H1 (cell line): Measurements from ENCODE around the gene ERH. TPM values are rescaled to one million over a fixed set of nuclear protein-coding genes. Genes with fewer than 3 reads are reported as not detected.

ENCODE experiments used
- CTCF ChIA-PET: fragments of 300-600 bp; sonication (Branson Sonifier 250); formaldehyde crosslinking; loops from one replicate; lab custom pipeline; 2021; ENCODE audit not compliant: partially characterized antibody; lab: Charles Lee
- POLR2A ChIA-PET: fragments of 300-600 bp; sonication (Branson Sonifier 250); formaldehyde crosslinking; loops from one replicate; lab custom pipeline; 2021; ENCODE audit warnings: inconsistent platforms; ENCODE audit not compliant: partially characterized antibody; lab: Charles Lee
- DNase-seq, 2 experiments: peaks; one replicate each; pipeline versions ENCODE4 v3.0.0 to v3.0.0-alpha.2; 2010 to 2022; ENCODE audit warnings: low spot score in 2 of 2, low read depth in 1 of 2, mixed read lengths in 1 of 2
- FAIRE-seq: peaks from 2 replicates; lab custom pipeline; 2011; peaks lifted over from hg19 to GRCh38; lab: Jason Lieb, UNC
- H2AFZ ChIP-seq: 2 replicates; pipeline ENCODE4 v1.8.1; 2012; ENCODE audit warnings: low read length, inconsistent platforms
- H2AK5ac ChIP-seq: 2 replicates; pipeline ENCODE4 v1.6.1; 2013; ENCODE audit warnings: low read depth, low read length
- H2BK120ac ChIP-seq: replicated peaks from 2 replicates; pipeline ENCODE3; 2013; ENCODE audit warnings: low read depth, low read length, inconsistent platforms
- H2BK12ac ChIP-seq: 2 replicates; pipeline ENCODE4 v1.6.1; 2013; ENCODE audit warnings: low read depth, low read length
- H2BK15ac ChIP-seq: 2 replicates; pipeline ENCODE4 v1.6.1; 2013; ENCODE audit warnings: low read length
- H2BK20ac ChIP-seq: 2 replicates; pipeline ENCODE4 v1.6.1; 2013; ENCODE audit warnings: low read length
- H2BK5ac ChIP-seq: 2 replicates; pipeline ENCODE4 v1.6.1; 2013; ENCODE audit warnings: low read depth, low read length
- H3K14ac ChIP-seq: 2 replicates; pipeline ENCODE4 v1.6.1; 2013; ENCODE audit warnings: inconsistent platforms; ENCODE audit not compliant: insufficient read length
- H3K18ac ChIP-seq: 2 replicates; pipeline ENCODE4 v1.6.1; 2013; ENCODE audit warnings: low read length; ENCODE audit errors: extremely low read depth
- H3K23ac ChIP-seq: 2 replicates; pipeline ENCODE4 v1.6.1; 2013; ENCODE audit warnings: inconsistent platforms; ENCODE audit not compliant: insufficient read length
- H3K23me2 ChIP-seq: 2 replicates; pipeline ENCODE4 v1.6.1; 2013; ENCODE audit warnings: low read depth, low read length
- H3K27ac ChIP-seq: 2 replicates; pipeline ENCODE4 v1.6.1; 2011; ENCODE audit warnings: low read depth, low read length, inconsistent platforms
- H3K27me3 ChIP-seq, 4 experiments: replicated peaks in 1 of 4; 1 replicate in 1 of 4; 2 replicates in 3 of 4; pipeline versions ENCODE4 v1.6.1 to v1.8.1; 2011 to 2013; ENCODE audit warnings: low read length in 3 of 4, mild to moderate bottlenecking in 3 of 4, inconsistent platforms in 2 of 4, mixed read lengths in 2 of 4, moderate library complexity in 1 of 4; ENCODE audit not compliant: control insufficient read depth in 3 of 4, insufficient read depth in 3 of 4; ENCODE audit errors: extremely low read depth in 1 of 4
- H3K36me3 ChIP-seq, 4 experiments: 2 replicates each; pipeline versions ENCODE4 v1.6.1 to v1.8.1; 2011 to 2013; ENCODE audit warnings: mild to moderate bottlenecking in 4 of 4, low read length in 3 of 4, moderate library complexity in 2 of 4, control low read depth in 1 of 4, inconsistent platforms in 1 of 4; ENCODE audit not compliant: insufficient read depth in 4 of 4, control insufficient read depth in 2 of 4
- H3K4ac ChIP-seq: replicated peaks from 2 replicates; pipeline ENCODE3; 2013; ENCODE audit warnings: low read length, low read depth, mixed read lengths, inconsistent platforms; ENCODE audit not compliant: insufficient read length
- H3K4me1 ChIP-seq, 4 experiments: replicated peaks in 1 of 4; 1 replicate in 1 of 4; 2 replicates in 3 of 4; pipeline versions ENCODE4 v1.6.1 to v1.8.1; 2011 to 2013; ENCODE audit warnings: low read length in 3 of 4, inconsistent platforms in 2 of 4, mixed read lengths in 1 of 4; ENCODE audit not compliant: insufficient read depth in 4 of 4, control insufficient read depth in 3 of 4
- H3K4me2 ChIP-seq, 2 experiments: 2 replicates each; pipeline versions ENCODE4 v1.6.1 to v1.8.1; 2011 to 2013; ENCODE audit warnings: low read depth in 2 of 2, low read length in 2 of 2, control low read depth in 1 of 2, inconsistent platforms in 1 of 2, mild to moderate bottlenecking in 1 of 2; ENCODE audit not compliant: insufficient read depth in 1 of 2
- H3K4me3 ChIP-seq, 4 experiments: fragments of 200-600, 300-600 bp in 1 of 4; sonication (generic), shearing (Covaris generic), sonication (Bioruptor Twin) in 1 of 4; 2 replicates each; pipeline versions ENCODE4 v1.5.1 to v1.8.1; 2011 to 2016; ENCODE audit warnings: low read length in 4 of 4, low read depth in 3 of 4, control low read depth in 2 of 4, inconsistent platforms in 2 of 4, mild to moderate bottlenecking in 2 of 4, mixed read lengths in 1 of 4, moderate library complexity in 1 of 4; ENCODE audit not compliant: insufficient read depth in 2 of 4; ENCODE audit errors: extremely low read depth in 1 of 4
- H3K56ac ChIP-seq: replicated peaks from 2 replicates; pipeline ENCODE3; 2013; ENCODE audit warnings: low read depth, mild to moderate bottlenecking, mixed read lengths, low read length, inconsistent platforms; ENCODE audit not compliant: insufficient read length
- H3K79me1 ChIP-seq: 2 replicates; pipeline ENCODE4 v1.6.1; 2013; ENCODE audit warnings: low read depth, low read length, control low read depth
- H3K79me2 ChIP-seq, 2 experiments: 2 replicates each; pipeline versions ENCODE4 v1.6.1 to v1.8.1; 2012 to 2013; ENCODE audit warnings: low read length in 2 of 2, mild to moderate bottlenecking in 2 of 2, inconsistent platforms in 1 of 2; ENCODE audit not compliant: insufficient read depth in 2 of 2, control insufficient read depth in 1 of 2
- H3K9ac ChIP-seq, 4 experiments: replicated peaks in 1 of 4; 1 replicate in 1 of 4; 2 replicates in 3 of 4; pipeline versions ENCODE4 v1.6.1 to v1.8.1; 2011 to 2013; ENCODE audit warnings: low read depth in 3 of 4, low read length in 3 of 4, control low read depth in 2 of 4, mild to moderate bottlenecking in 2 of 4, moderate library complexity in 2 of 4, inconsistent platforms in 1 of 4; ENCODE audit errors: extremely low read depth in 1 of 4
- H3K9me3 ChIP-seq, 2 experiments: 2 replicates each; pipeline versions ENCODE4 v1.6.1 to v1.8.1; 2012 to 2013; ENCODE audit warnings: mild to moderate bottlenecking in 2 of 2, moderate library complexity in 2 of 2, control low read depth in 1 of 2, inconsistent platforms in 1 of 2, low read depth in 1 of 2, low read length in 1 of 2, mixed read lengths in 1 of 2; ENCODE audit not compliant: insufficient read depth in 2 of 2
- H4K20me1 ChIP-seq, 2 experiments: replicated peaks in 1 of 2; 2 replicates each; pipeline versions ENCODE3 to v1.8.1; 2011 to 2013; ENCODE audit warnings: inconsistent platforms in 2 of 2, low read length in 2 of 2, mild to moderate bottlenecking in 1 of 2; ENCODE audit not compliant: insufficient read depth in 2 of 2, control insufficient read depth in 1 of 2
- H4K5ac ChIP-seq: 2 replicates; pipeline ENCODE4 v1.6.1; 2013; ENCODE audit warnings: low read length, low read depth, mixed read lengths, inconsistent platforms; ENCODE audit not compliant: insufficient read length
- H4K8ac ChIP-seq: 2 replicates; pipeline ENCODE4 v1.8.0; 2013; ENCODE audit warnings: mild to moderate bottlenecking, moderate library complexity, low read length, inconsistent platforms; ENCODE audit not compliant: insufficient read depth; ENCODE audit errors: extremely low read depth
- H4K91ac ChIP-seq: replicated peaks from 2 replicates; pipeline ENCODE3; 2013; ENCODE audit warnings: low read length, mixed read lengths, inconsistent platforms; ENCODE audit not compliant: insufficient read length
- GABPA ChIP-seq: IDR thresholded peaks from 2 replicates; pipeline ENCODE4 v1.6.1; 2011; ENCODE audit warnings: mild to moderate bottlenecking, low read length, moderate library complexity, borderline replicate concordance; ENCODE audit not compliant: insufficient read depth
- RNF2 ChIP-seq: fragments of 200-900, 300-1000 bp; sonication (generic); IDR thresholded peaks from 2 replicates; pipeline ENCODE4 v1.7.1; 2016; ENCODE audit warnings: borderline replicate concordance, low read depth, mild to moderate bottlenecking, antibody characterized with exemption, low read length; ENCODE audit not compliant: poor library complexity, severe bottlenecking; ENCODE audit errors: missing control alignments
- SP2 ChIP-seq: IDR thresholded peaks from 2 replicates; pipeline ENCODE4 v1.6.1; 2012; ENCODE audit warnings: mild to moderate bottlenecking, low read length, inconsistent platforms
- WGBS, 2 experiments: shearing (Covaris generic) in 1 of 2; methylation state at CpG; one replicate each; pipeline versions ENCODE4 v1.1.6 to v1.1.7; 2013 to 2015; ENCODE audit warnings: low lambda C conversion rate in 2 of 2, mixed read lengths in 2 of 2, inconsistent platforms in 1 of 2, low coverage in 1 of 2, missing lambda C conversion rate in 1 of 2; ENCODE audit not compliant: insufficient replicate concordance in 2 of 2, insufficient coverage in 1 of 2, insufficient read length in 1 of 2; ENCODE audit errors: extremely low coverage in 1 of 2, missing lambda C conversion rate in 1 of 2; 5-methylcytosine and 5-hydroxymethylcytosine counted together
- polyA plus RNA-seq, 7 experiments: library from polyadenylated mRNA; depleted of rRNA in 3 of 7; stranded (reverse) in 5 of 7; unstranded in 2 of 7; fragments of >200 nt in 5 of 7; fragments of 200-250 nt in 2 of 7; gene quantifications; 1 replicate in 5 of 7; 2 replicates in 1 of 7; 4 replicates in 1 of 7; pipeline versions ENCODE4 v1.2.1 to v1.2.3, GENCODE V29; 2011 to 2013; ENCODE audit warnings: missing spikeins in 2 of 7, mixed read lengths in 2 of 7
- total RNA-seq: library from RNA; stranded (reverse); fragmentation: NEBNext Ultra II Directional; extraction: Animal tissue kit (Norgen Biotek cat#: 25700); gene quantifications from 2 replicates; pipeline ENCODE4 v1.2.1, GENCODE V29; 2021

Gene ERH
- total and polyA plus RNA-seq, 2 of the 8 experiments (the other 6 are each of a cell fraction or from before 2014, with no cell fraction given), result 329 to 454 TPM

DNA sequence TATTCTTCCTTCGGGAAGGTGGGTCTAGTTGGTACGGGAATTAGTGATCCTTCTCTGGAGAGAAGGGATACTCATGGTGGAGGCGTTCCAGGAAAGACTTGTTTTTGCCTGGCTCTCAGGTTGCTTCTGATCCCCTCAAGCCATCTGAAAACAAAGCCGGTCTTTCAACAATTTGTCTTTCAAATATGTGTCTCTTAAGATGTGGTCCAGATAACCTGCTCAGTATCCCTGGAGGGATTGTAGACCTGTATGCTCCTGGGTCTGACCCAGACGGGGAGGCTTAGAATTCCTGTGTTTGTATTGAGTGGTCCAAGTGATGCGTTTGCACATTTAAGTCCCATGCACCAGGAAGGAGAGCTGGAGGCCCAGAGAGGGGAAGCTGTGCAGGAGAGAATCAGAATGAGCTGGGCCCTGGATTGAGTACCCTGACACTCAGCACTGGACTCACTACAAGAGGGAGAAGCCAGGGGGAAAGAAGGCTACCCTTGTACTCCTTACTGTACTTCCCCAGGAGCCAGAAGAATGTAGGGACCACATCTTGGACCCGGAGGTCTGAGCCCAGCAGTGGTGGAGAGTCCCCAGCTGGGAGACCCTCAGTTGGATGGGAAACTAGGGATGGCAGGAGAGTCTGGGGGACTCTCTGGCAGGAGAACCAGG, 40.4 kb downstream of the ERH start:
- TF ChIP-seq RNF2, result no peak
- no peak for TF ChIP-seq SP2
- no peak for TF ChIP-seq GABPA
- H3K4me1 ChIP-seq, result no peaks in the 10 kb centered on the region
- H3K23ac ChIP-seq, result no peak overlapping the region
- no peak overlapping the region for H4K8ac ChIP-seq
- H3K36me3 ChIP-seq, result no peaks in the 10 kb centered on the region
- FAIRE-seq (no peak), DNase-seq (no peak)
- no peak overlapping the region for H3K14ac ChIP-seq
- H3K9ac ChIP-seq, result no peak overlapping the region
- no peaks in the 10 kb centered on the region for H3K27me3 ChIP-seq
- H2BK12ac ChIP-seq, result no peak overlapping the region
- H3K9me3 ChIP-seq, result no peaks in the 10 kb centered on the region
- H3K79me1 ChIP-seq, result no peaks in the 10 kb centered on the region
- H3K56ac ChIP-seq, result no peak overlapping the region
- no peak overlapping the region for H3K4me2 ChIP-seq
- no peak overlapping the region for H3K27ac ChIP-seq
- no peaks in the 10 kb centered on the region for H3K79me2 ChIP-seq
- H3K4me3 ChIP-seq, result no peak overlapping the region
- no peak overlapping the region for H2AFZ ChIP-seq
- H2BK120ac ChIP-seq, result no peak overlapping the region
- H2BK15ac ChIP-seq, result no peak overlapping the region
- no peak overlapping the region for H4K91ac ChIP-seq
- no peak overlapping the region for H3K18ac ChIP-seq
- H3K23me2 ChIP-seq, result no peaks in the 10 kb centered on the region
- H4K5ac ChIP-seq, result no peak overlapping the region
- CTCF ChIA-PET, result interaction anchor here (0.6 to 6.2 kb wide), 9 partner anchors 11 to 115 kb away, joined by 3 to 54 read pairs (median 5); no protein-coding TSS in a partner anchor
- no peak overlapping the region for H2AK5ac ChIP-seq
- H2BK5ac ChIP-seq, result no peak overlapping the region
- no peak overlapping the region for H3K4ac ChIP-seq
- WGBS, 2 experiments, result 91% methylated on average over 7 of the region's 7 CpGs; no CpG with 5 or more reads in 1 of the 2 experiments
- POLR2A ChIA-PET, result interaction anchor here (1.1 to 1.5 kb wide), 4 partner anchors 8 to 102 kb away, joined by 3 read pairs; partner anchors contain the start of gene GALNT16
- H2BK20ac ChIP-seq, result no peak overlapping the region
- H4K20me1 ChIP-seq, result peaks cover 0 to 1% of the 10 kb centered on the region in 2 experiments
